Osteocyte (in vitro differentiated cells): ENCODE data around the gene BTF3. TPM values are rescaled to one million over a fixed set of nuclear protein-coding genes. Genes with fewer than 3 reads are reported as not detected.
"Not testable (repeated sequence)": the region's sequence is repeated elsewhere in the genome, so short reads cannot be mapped to it uniquely, and the experiment has no call there.

Experiments used
- DNase-seq: peaks from one replicate; pipeline ENCODE4 v3.0.0; 2021; ENCODE audit warnings: mixed read lengths; ENCODE audit not compliant: unreplicated experiment; ENCODE audit errors: extremely low spot score
- H3K27ac Mint-ChIP-seq: one replicate; pipeline ENCODE4 v1.8.0; 2021; ENCODE audit warnings: mild to moderate bottlenecking, mixed read lengths; ENCODE audit not compliant: unreplicated experiment
- H3K27me3 Mint-ChIP-seq: one replicate; pipeline ENCODE4 v1.8.0; 2021; ENCODE audit warnings: mixed read lengths; ENCODE audit not compliant: unreplicated experiment
- H3K36me3 Mint-ChIP-seq: one replicate; pipeline ENCODE4 v1.8.0; 2021; ENCODE audit warnings: mixed read lengths; ENCODE audit not compliant: unreplicated experiment
- H3K4me1 Mint-ChIP-seq: one replicate; pipeline ENCODE4 v1.8.0; 2021; ENCODE audit warnings: mixed read lengths; ENCODE audit not compliant: unreplicated experiment
- H3K4me3 Mint-ChIP-seq: one replicate; pipeline ENCODE4 v1.8.0; 2021; ENCODE audit warnings: mild to moderate bottlenecking, moderate library complexity, mixed read lengths; ENCODE audit not compliant: unreplicated experiment
- H3K9me3 Mint-ChIP-seq: one replicate; pipeline ENCODE4 v1.8.0; 2021; ENCODE audit warnings: mixed read lengths; ENCODE audit not compliant: unreplicated experiment
- total RNA-seq: library from RNA; stranded (reverse); gene quantifications from 2 replicates; pipeline ENCODE4 v1.2.1, GENCODE V29; 2021
- TF ChIP-seq, protein P1 (sequence below): fragments of 200-600 bp; sonication (generic); IDR thresholded peaks from 2 replicates; pipeline ENCODE4 v1.5.0; 2021; ENCODE audit warnings: antibody characterized with exemption, mild to moderate bottlenecking, moderate library complexity

Gene BTF3
- total RNA-seq, 1 donor from 2014 or later, result 565 TPM

DNA sequence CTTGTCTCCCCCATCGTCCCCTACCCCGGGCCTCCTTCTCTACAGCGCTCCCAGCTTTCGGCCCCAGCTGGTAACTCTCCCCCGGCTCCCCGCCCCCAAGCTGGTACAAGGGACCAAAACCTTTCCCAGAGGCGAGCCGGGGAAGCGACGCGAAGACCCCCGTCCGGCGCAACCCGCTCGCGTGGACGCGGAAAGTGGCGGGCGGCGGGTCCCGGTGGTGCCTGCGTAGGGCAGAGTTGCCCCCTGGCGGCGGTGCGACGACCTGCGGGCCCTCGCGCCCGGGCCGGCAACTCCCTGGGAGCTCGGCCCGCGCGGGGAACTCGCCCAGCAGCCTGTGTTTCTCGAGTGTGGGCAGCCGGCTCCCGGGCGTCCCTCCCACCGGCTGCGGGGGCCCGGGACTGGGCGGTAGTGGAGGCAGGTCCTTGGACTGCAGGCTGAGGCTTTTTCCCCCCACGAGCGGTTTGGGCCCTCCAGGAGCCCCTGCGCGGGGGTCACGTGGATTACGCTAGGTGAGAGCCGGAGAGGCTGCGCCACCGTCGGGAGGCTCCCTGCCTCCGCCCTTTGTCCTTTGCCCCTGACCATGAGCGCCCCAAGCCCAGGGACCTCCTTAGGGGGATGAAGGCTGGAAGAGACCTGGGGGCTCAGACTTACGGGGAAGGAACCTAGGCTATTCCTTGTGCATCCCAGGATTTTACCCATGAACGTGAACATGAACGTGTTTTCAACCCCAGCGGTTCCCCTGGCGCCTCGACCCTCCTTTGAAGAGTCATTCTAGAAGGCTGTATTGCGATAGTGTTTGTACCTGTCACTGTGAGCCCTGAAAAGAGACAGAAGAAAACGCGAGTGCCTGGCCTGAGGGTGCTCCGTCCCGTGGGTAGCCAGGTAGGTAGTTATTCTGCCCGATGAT is 46.8 kb upstream of the BTF3 start:
- DNase-seq, result peak; percentile 93
- H3K36me3 Mint-ChIP-seq, result peaks cover 4% of the 10 kb centered on the region
- H3K4me3 Mint-ChIP-seq, result peak overlapping the region; percentile 71
- peaks cover 47% of the 10 kb centered on the region for H3K27me3 Mint-ChIP-seq
- no peaks in the 10 kb centered on the region for H3K9me3 Mint-ChIP-seq
- peaks cover 22% of the 10 kb centered on the region for H3K4me1 Mint-ChIP-seq
- H3K27ac Mint-ChIP-seq, result no peak overlapping the region
- TF ChIP-seq, protein P1, sequence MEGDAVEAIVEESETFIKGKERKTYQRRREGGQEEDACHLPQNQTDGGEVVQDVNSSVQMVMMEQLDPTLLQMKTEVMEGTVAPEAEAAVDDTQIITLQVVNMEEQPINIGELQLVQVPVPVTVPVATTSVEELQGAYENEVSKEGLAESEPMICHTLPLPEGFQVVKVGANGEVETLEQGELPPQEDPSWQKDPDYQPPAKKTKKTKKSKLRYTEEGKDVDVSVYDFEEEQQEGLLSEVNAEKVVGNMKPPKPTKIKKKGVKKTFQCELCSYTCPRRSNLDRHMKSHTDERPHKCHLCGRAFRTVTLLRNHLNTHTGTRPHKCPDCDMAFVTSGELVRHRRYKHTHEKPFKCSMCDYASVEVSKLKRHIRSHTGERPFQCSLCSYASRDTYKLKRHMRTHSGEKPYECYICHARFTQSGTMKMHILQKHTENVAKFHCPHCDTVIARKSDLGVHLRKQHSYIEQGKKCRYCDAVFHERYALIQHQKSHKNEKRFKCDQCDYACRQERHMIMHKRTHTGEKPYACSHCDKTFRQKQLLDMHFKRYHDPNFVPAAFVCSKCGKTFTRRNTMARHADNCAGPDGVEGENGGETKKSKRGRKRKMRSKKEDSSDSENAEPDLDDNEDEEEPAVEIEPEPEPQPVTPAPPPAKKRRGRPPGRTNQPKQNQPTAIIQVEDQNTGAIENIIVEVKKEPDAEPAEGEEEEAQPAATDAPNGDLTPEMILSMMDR, result peak; percentile 99

DNA sequence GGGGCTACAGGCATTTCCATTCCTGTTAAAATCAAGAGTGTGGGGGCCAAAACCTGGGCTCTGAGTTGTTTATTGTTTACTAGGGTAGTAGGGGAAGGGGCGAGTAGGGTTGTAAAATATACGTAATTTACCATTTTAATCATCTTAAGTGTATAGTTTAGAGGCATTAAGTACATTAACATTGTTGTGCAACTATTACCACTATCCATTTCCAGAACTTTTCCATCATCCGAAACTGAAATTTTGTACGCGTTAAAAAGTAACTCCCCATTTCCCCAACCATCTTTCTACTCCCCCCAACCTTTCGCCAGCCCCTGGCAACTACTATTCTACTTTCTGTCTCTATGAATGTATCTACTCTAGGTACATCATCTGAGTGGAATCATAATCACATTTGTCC is 46.0 kb upstream of the BTF3 start:
- TF ChIP-seq, protein P1, result no peak
- Mint-ChIP-seq H3K27ac (no peak overlapping the region), H3K27me3 (peaks cover 47% of the 10 kb centered on the region), H3K4me1 (peaks cover 22% of the 10 kb centered on the region), H3K36me3 (no peaks in the 10 kb centered on the region), H3K4me3 (no peak overlapping the region), H3K9me3 (no peaks in the 10 kb centered on the region)
- DNase-seq, result no peak

DNA sequence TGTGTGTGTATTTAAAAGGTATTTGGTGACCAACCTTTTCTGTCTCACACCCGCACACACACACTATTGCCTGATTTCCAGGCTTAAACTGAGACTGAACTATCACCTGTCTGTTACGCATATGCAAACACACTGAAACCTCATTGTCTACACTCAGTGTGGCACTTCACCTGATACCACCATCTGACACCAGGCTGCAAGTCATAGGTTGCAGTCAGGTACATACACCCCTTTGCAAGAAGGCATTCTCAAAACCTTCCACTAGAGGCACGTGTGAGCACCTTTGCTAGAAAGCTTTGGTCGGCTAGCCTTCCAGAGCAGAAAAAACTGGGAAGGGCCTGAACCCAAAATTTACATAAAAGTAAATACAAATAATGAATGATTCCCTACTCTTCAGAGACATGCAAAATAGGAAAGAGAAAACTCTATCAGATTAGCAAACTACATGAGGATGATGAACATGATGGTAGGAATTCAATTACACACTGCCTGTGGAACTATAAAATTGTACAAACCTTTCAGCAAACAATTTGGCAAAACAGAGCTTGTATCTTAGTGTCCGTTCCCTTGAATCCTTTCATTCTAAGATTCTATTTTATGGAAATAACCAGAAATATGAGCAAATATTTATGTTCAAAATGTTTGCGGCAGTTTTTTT is 43.7 kb upstream of the BTF3 start:
- peaks cover 42% of the 10 kb centered on the region for H3K27me3 Mint-ChIP-seq
- DNase-seq, result no peak
- H3K36me3 Mint-ChIP-seq, result no peaks in the 10 kb centered on the region
- TF ChIP-seq, protein P1, result peak; percentile 81
- H3K9me3 Mint-ChIP-seq, result no peaks in the 10 kb centered on the region
- H3K4me1 Mint-ChIP-seq, result peaks cover 17% of the 10 kb centered on the region
- H3K27ac Mint-ChIP-seq, result no peak overlapping the region
- no peak overlapping the region for H3K4me3 Mint-ChIP-seq

DNA sequence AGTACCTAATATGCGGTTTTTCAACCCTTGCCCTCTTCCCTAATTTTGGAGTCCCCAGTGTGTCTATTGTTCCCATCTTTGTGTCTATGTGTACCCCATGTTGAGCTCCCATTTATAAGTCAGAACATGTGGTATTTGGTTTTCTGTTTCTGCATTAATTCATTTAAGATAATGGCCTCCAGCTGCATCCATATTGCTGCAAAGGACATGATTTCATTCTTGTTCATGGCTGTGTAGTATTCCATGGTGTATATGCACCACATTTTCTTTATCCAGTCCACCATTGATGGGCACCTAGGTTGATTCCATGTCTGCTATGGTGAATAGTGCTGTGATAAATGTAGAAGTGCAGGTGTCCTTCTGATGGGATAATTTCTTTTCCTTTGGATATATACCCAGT is 41.8 kb upstream of the BTF3 start:
- peaks cover 28% of the 10 kb centered on the region for H3K27me3 Mint-ChIP-seq
- H3K9me3 Mint-ChIP-seq, H3K36me3 Mint-ChIP-seq, H3K27ac Mint-ChIP-seq, H3K4me3 Mint-ChIP-seq, H3K4me1 Mint-ChIP-seq, DNase-seq: not testable (repeated sequence)

DNA sequence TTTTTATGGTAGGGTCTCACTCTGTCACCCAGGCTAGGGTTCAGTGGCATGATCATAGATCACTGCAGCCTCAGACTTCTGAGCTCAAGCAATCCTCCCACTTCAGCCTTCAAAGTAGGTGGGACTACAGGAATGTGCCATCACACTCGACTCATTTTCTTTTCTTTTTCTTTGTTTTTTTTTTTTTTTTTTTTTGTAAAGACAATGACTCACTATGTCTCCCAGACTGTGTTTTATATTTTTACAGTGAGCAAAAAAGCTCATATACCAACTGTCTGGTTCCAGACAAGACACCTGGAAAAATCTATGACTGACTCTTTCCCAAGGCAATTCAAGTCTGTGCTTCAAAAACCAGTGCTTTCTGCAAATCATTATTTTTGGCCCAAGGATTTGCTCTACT is 38.9 kb upstream of the BTF3 start:
- no peaks in the 10 kb centered on the region for H3K36me3 Mint-ChIP-seq
- TF ChIP-seq, protein P1, result no peak
- H3K9me3 Mint-ChIP-seq, result no peaks in the 10 kb centered on the region
- peak overlapping the region; percentile 27 for H3K27ac Mint-ChIP-seq
- H3K4me1 Mint-ChIP-seq, result peaks cover 9% of the 10 kb centered on the region
- DNase-seq, result no peak
- no peak overlapping the region for H3K4me3 Mint-ChIP-seq
- peaks cover 6% of the 10 kb centered on the region for H3K27me3 Mint-ChIP-seq
